NCI-H345 (cell line): Measurements from ENCODE around the gene PIK3IP1.
"Not testable (repeated sequence)": the region's sequence is repeated elsewhere in the genome, so short reads cannot be mapped to it uniquely, and the experiment has no call there.

Source experiments
- DNase-seq: peaks from one replicate; lab custom pipeline; 2025; lab: John Stamatoyannopoulos, UW

The PIK3IP1 gene

GRCh38 chr22:31292236-31292989 lies at the start of gene PIK3IP1:
TSS of gene PIK3IP1 (minus strand) at chr22:31292488. CDS start at chr22:31292344, 144 bp downstream.
- peak; percentile 83 for DNase-seq

GRCh38 chr22:31341386-31342088 lies 49.2 kb upstream of the PIK3IP1 start:
- no peak for DNase-seq

GRCh38 chr22:31340765-31341247 lies 48.5 kb upstream of the PIK3IP1 start:
- DNase-seq: no peak

GRCh38 chr22:31340360-31340759 lies 48.1 kb upstream of the PIK3IP1 start:
- no peak for DNase-seq

GRCh38 chr22:31339148-31339832 lies 47.0 kb upstream of the PIK3IP1 start:
- DNase-seq: no peak

- DNase-seq: no peak
Observed at GRCh38 chr22:31337178-31337577, 44.9 kb upstream of the PIK3IP1 start.

GRCh38 chr22:31334329-31334728 lies 42.0 kb upstream of the PIK3IP1 start:
- no peak for DNase-seq

- DNase-seq: no peak
Observed at GRCh38 chr22:31333641-31334040, 41.4 kb upstream of the PIK3IP1 start.

- DNase-seq: no peak
Observed at GRCh38 chr22:31332886-31333285, 40.6 kb upstream of the PIK3IP1 start.

GRCh38 chr22:31332010-31332409 lies 39.7 kb upstream of the PIK3IP1 start:
- DNase-seq: no peak

- DNase-seq: no peak
Observed at GRCh38 chr22:31329453-31330215, 37.3 kb upstream of the PIK3IP1 start.

GRCh38 chr22:31329029-31329428 lies 36.7 kb upstream of the PIK3IP1 start:
- DNase-seq: no peak

- no peak for DNase-seq
Observed at GRCh38 chr22:31328544-31328960, 36.3 kb upstream of the PIK3IP1 start.

- no peak for DNase-seq
Observed at GRCh38 chr22:31327806-31328543, 35.7 kb upstream of the PIK3IP1 start.

- DNase-seq: no peak
Observed at GRCh38 chr22:31326877-31327276, 34.6 kb upstream of the PIK3IP1 start.

GRCh38 chr22:31323578-31324550 lies 31.6 kb upstream of the PIK3IP1 start:
- no peak for DNase-seq

- no peak for DNase-seq
Observed at GRCh38 chr22:31321421-31321820, 29.1 kb upstream of the PIK3IP1 start.

- DNase-seq: not testable (repeated sequence)
Observed at GRCh38 chr22:31314220-31314619, 21.9 kb upstream of the PIK3IP1 start.

- peak; percentile 77 for DNase-seq
Observed at GRCh38 chr22:31313366-31314147, 21.3 kb upstream of the PIK3IP1 start.
